Measurements from ENCODE around the gene CCDC92B.

DNA sequence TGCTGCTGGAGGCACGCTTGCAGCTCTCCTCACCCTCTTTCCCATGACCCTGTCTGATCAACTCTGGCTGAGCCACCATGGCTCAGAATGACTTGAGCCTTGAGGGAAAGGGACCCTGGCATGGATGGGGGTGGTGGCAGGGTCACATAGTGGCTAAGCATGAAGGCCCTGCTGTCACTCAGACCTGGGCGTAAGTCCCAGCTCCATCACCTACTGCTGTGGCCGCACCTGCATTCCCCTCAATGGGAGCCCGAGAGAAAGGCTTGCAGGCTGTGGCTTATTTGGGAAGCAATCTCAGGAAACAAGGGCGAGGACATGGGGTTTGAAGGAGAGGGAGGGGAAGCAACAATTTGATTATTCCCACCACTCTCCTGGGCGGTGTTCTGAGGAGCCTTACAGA is 29.0 kb upstream of the CCDC92B start:
- TF ChIP-seq, protein P1, sequence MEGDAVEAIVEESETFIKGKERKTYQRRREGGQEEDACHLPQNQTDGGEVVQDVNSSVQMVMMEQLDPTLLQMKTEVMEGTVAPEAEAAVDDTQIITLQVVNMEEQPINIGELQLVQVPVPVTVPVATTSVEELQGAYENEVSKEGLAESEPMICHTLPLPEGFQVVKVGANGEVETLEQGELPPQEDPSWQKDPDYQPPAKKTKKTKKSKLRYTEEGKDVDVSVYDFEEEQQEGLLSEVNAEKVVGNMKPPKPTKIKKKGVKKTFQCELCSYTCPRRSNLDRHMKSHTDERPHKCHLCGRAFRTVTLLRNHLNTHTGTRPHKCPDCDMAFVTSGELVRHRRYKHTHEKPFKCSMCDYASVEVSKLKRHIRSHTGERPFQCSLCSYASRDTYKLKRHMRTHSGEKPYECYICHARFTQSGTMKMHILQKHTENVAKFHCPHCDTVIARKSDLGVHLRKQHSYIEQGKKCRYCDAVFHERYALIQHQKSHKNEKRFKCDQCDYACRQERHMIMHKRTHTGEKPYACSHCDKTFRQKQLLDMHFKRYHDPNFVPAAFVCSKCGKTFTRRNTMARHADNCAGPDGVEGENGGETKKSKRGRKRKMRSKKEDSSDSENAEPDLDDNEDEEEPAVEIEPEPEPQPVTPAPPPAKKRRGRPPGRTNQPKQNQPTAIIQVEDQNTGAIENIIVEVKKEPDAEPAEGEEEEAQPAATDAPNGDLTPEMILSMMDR (IDR thresholded peaks at IDR 0.05), result no peak
- no peak for TF ChIP-seq ZFX (IDR thresholded peaks at IDR 0.05; ENCODE audit: borderline replicate concordance)

Measured in 22Rv1 (cell line).